ENCODE results near the gene TRAF4.

- TF ChIP-seq CTCF (IDR thresholded peaks at IDR 0.05; ENCODE audit: poor library complexity) (no peak), EZH2 (IDR thresholded peaks at IDR 0.05; ENCODE audit: borderline replicate concordance) (no peak), EZH2phosphoT487 (IDR thresholded peaks at IDR 0.05; ENCODE audit: low read depth, severe bottlenecking, unreplicated experiment) (no peak)
Measured at GRCh38 chr17:28722417-28723158, 21.2 kb upstream of the TRAF4 start.
